Testis (tissue), 3 donors: ENCODE results near the gene TRMT112. TPM values are rescaled to one million over a fixed set of nuclear protein-coding genes. Genes with fewer than 3 reads are reported as not detected.
"Not testable (repeated sequence)": the region's sequence is repeated elsewhere in the genome, so short reads cannot be mapped to it uniquely, and the experiment has no call there.

Experiments
- DNase-seq: peaks from one replicate; pipeline ENCODE4 v3.0.0-alpha.2; 2019
- H3K27ac ChIP-seq, 2 donors: fragments of 200-600 bp; sonication (generic); one replicate each; pipeline ENCODE4 v1.5.1; 2019
- H3K27me3 ChIP-seq: fragments of 200-600 bp; sonication (generic); one replicate; pipeline ENCODE4 v1.5.1; 2019
- H3K36me3 ChIP-seq: fragments of 200-600 bp; sonication (generic); one replicate; pipeline ENCODE4 v1.5.1; 2017; ENCODE audit warnings: low read depth; ENCODE audit errors: missing control alignments
- H3K4me1 ChIP-seq: fragments of 200-600 bp; sonication (generic); one replicate; pipeline ENCODE4 v1.5.1; 2019
- H3K4me3 ChIP-seq, 2 donors: fragments of 200-600 bp; sonication (generic); one replicate each; pipeline ENCODE4 v1.5.1; 2017 to 2019
- H3K9me3 ChIP-seq: fragments of 200-600 bp; sonication (generic); one replicate; pipeline ENCODE4 v1.5.1; 2017
- CTCF ChIP-seq, 3 experiments: fragments of 450-650 bp in 2 of 3; fragments of 200-600 bp in 1 of 3; sonication (generic) in 1 of 3; IDR thresholded peaks; one replicate each; pipeline ENCODE4 v1.5.1; 2016 to 2019; ENCODE audit warnings: antibody characterized with exemption in 3 of 3, mild to moderate bottlenecking in 2 of 3, moderate library complexity in 1 of 3
- POLR2A ChIP-seq: fragments of 450-650 bp; IDR thresholded peaks from one replicate; pipeline ENCODE4 v1.6.1; 2017; ENCODE audit warnings: antibody characterized with exemption, mild to moderate bottlenecking, moderate library complexity
- WGBS, 2 donors: methylation state at CpG; one replicate each; pipeline ENCODE4 v1.1.5; 2018; 5-methylcytosine and 5-hydroxymethylcytosine counted together
- intact Hi-C: fragments of 100-400 bp; cut with DNase I; formaldehyde crosslinking; loops from one replicate; pipeline ENCODE4 v1.15.1; 2023; ENCODE audit warnings: low total_unique reads
- polyA plus RNA-seq: library from polyadenylated mRNA; stranded (reverse); fragments of 350-450 nt; fragmentation: Illumina TruSeq; extraction: RNeasy Lipid Tissue Mini Kit (QIAGEN cat#74804); gene quantifications from one replicate; pipeline ENCODE4 v1.2.3, GENCODE V29; 2014; ENCODE audit warnings: low read depth, low replicate concordance; ENCODE audit not compliant: insufficient read depth
- total RNA-seq, 2 donors: library from RNA; depleted of rRNA; stranded (reverse); fragments of >200 nt; gene quantifications; one replicate each; pipeline ENCODE4 v1.2.3, GENCODE V29; 2016

TRMT112 gene
- total and polyA plus RNA-seq, 3 donors from 2014 or later: 275 to 340 (median 303) TPM

DNA sequence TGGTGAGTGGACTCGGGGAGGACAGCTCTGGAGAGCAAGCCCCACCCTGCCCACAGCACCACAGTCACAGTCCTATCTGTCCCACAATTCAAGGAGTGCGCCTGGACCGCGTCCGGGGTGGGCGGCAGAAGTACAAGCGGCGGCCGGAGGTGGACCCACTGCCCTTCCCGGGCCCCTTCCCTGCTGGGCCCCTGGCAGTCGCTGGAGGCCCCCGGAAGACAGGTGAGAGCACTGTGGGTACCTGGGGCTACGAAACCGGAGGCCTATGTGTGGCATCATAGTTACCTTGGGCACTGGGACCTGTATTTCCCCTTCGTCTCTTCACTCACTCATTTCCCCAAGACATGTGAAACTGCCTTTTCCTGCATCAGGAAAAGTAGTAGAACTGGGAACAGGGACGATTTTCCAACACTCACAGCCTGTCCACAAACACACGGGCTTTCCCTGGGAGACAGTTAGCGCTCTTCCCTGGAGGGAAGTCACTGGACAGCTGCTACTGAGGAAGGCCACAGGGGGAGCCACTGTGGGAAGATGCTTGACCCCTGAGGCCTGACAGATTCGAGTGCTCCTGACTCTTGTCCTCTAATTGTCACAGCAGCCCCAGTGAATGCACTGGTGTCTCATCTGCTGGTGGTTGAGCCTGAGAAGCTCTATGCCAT, 3.1 kb downstream of the TRMT112 start:
- H3K27ac ChIP-seq: peak overlapping the region; percentile 42 to 71
- no peaks in the 10 kb centered on the region for H3K9me3 ChIP-seq
- no peak overlapping the region for H3K4me3 ChIP-seq
- WGBS, 2 donors: 76 to 79% methylated on average over 9 to 19 of the region's 19 CpGs
- intact Hi-C loops: no loop called here
- DNase-seq: no peak
- no peak for TF ChIP-seq POLR2A
- no peak for TF ChIP-seq CTCF (IDR thresholded peaks at IDR 0.05)
- no peaks in the 10 kb centered on the region for H3K36me3 ChIP-seq
- no peaks in the 10 kb centered on the region for H3K27me3 ChIP-seq
- peaks cover 6% of the 10 kb centered on the region for H3K4me1 ChIP-seq

DNA sequence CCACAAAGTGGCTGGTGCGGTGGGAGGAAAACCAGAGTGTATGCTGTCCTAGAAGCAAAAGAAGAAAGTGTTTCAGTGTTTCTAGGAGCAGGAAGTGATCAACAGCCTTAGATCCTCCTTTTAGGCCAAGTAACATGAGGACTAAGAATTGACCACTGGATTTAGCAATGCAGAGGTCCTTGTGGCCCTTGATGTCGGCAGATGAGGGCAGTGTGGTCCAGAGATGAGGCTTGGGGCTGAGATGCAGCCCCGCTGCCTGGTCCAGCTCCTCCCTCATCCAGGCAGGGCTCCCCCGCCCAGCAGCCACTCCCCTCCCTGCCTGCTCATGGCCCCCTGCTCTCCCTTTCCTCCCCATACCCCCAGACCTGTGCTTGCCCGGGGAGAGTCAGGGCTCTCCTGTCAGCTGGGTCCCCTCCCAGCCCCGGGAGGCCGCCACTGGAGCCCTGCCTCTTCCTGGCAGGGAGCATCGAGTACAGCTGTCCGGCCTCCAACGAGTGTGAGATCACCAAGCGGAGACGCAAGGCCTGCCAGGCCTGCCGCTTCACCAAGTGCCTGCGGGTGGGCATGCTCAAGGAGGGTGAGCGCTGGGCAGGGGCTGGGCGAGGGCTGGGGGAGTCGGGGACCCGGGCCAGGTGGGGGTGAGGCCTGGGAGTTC, 3.7 kb downstream of the TRMT112 start:
- TF ChIP-seq CTCF (IDR thresholded peaks at IDR 0.05): no peak
- TF ChIP-seq POLR2A: no peak
- H3K27ac ChIP-seq: peak overlapping the region; percentile 42 to 71
- no peaks in the 10 kb centered on the region for H3K4me1 ChIP-seq
- no peak overlapping the region for H3K4me3 ChIP-seq
- 70 to 77% methylated on average over 10 to 16 of the region's 18 CpGs for WGBS, 2 donors
- DNase-seq: peak; percentile 55
- intact Hi-C loops: no loop called here
- no peaks in the 10 kb centered on the region for H3K9me3 ChIP-seq
- H3K36me3 ChIP-seq: no peaks in the 10 kb centered on the region
- H3K27me3 ChIP-seq: no peaks in the 10 kb centered on the region

DNA sequence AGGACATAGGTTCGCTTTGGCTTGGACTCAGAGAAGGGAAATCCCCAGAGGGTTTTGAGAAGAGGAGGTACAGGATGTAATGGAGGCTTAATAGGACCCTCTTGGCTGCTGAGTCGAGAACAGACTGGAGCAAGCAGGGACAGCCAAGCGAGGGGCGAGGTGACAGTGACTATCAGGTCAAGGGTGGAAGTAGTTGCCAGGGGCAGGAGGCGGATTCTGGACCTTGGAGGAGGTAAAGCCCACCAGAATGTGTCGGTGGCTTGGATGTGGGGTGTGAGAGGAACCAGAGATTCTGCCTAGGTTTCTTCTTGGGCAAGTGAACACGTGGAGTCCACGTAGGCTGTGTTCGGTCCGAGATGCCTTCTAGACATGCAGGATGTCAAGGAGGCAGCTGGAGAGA, 4.4 kb downstream of the TRMT112 start:
- DNase-seq: no peak
- H3K4me3 ChIP-seq: no peak overlapping the region
- WGBS, 2 donors: 88% methylated on average over 10 of the region's 10 CpGs

DNA sequence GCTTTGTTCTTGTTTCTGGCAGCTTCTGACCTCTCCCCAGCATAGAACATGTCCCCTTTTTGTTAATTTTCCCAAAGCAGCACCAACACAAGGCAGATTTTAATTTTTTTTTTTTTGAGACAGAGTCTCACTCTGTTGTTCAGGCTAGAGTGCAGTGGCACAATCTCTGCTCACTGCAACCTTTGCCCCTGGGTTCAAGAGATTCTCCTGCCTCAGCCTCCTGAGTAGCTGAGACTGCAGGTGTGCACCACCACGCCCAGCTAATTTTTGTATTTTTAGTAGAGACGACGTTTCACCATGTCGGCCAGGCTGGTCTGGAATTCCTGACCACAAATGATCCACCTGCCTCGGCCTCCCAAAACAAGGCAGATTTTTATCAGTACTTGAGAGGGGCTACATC, 9.6 kb downstream of the TRMT112 start:
- H3K27ac ChIP-seq, H3K4me1 ChIP-seq, intact Hi-C loops, H3K36me3 ChIP-seq, H3K4me3 ChIP-seq, H3K9me3 ChIP-seq, DNase-seq, H3K27me3 ChIP-seq: not testable (repeated sequence)
- WGBS, 2 donors: 94% methylated on average over 5 of the region's 5 CpGs

More for the DNA sequence above, 4.4 kb downstream of the TRMT112 start:
- intact Hi-C loops: no loop called here
- H3K36me3 ChIP-seq: no peaks in the 10 kb centered on the region
- no peak for TF ChIP-seq POLR2A
- TF ChIP-seq CTCF (IDR thresholded peaks at IDR 0.05): no peak
- H3K4me1 ChIP-seq: no peaks in the 10 kb centered on the region
- H3K27ac ChIP-seq: no peak overlapping the region
- no peaks in the 10 kb centered on the region for H3K27me3 ChIP-seq
- no peaks in the 10 kb centered on the region for H3K9me3 ChIP-seq

DNA sequence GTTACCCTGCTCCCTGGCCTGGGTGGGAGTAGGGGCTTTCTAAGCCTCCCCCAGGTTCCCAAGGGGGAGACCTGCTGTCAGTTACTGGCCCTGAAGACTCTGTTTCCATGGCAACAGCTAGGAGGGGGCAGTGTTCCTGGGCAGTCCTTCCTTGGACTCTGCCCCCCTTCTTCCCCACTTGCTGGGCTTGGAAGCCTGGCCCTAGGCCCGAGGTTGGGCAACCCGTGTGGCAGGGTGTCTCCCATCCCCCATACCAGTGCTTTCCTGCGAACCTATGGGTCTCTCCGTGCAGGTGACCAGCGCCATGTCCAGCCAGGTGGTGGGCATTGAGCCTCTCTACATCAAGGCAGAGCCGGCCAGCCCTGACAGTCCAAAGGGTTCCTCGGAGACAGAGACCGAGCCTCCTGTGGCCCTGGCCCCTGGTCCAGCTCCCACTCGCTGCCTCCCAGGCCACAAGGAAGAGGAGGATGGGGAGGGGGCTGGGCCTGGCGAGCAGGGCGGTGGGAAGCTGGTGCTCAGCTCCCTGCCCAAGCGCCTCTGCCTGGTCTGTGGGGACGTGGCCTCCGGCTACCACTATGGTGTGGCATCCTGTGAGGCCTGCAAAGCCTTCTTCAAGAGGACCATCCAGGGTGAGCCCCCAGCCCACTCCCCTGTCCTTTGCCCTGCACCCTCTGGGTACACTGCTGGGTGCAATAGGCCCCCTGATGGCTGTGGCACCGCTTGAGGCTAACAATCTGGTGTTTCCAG, 10.3 kb downstream of the TRMT112 start:
- intact Hi-C loops: no loop called here
- TF ChIP-seq POLR2A (no peak), CTCF (IDR thresholded peaks at IDR 0.05) (no peak)
- DNase-seq: no peak
- Histone ChIP-seq H3K27ac (no peak overlapping the region), H3K27me3 (no peaks in the 10 kb centered on the region), H3K4me3 (no peak overlapping the region), H3K36me3 (no peaks in the 10 kb centered on the region), H3K9me3 (no peaks in the 10 kb centered on the region), H3K4me1 (peaks cover 9% of the 10 kb centered on the region)
- 68 to 78% methylated on average over 8 to 15 of the region's 15 CpGs for WGBS, 2 donors
